Muscle of leg (tissue), 11 donors: ENCODE results near the gene PCSK1N. TPM values are rescaled to one million over a fixed set of nuclear protein-coding genes. Genes with fewer than 3 reads are reported as not detected.
"Not testable (repeated sequence)": the region's sequence is repeated elsewhere in the genome, so short reads cannot be mapped to it uniquely, and the experiment has no call there.

ENCODE experiments used
- DNase-seq: peaks from one replicate; pipeline ENCODE4 v3.0.0; 2013
- H3K27ac ChIP-seq: one replicate; pipeline ENCODE4 v1.5.1; 2013; ENCODE audit warnings: mild to moderate bottlenecking, low read length, control low read depth
- H3K27me3 ChIP-seq: one replicate; pipeline ENCODE4 v1.6.1; 2013; ENCODE audit warnings: low read length; ENCODE audit not compliant: control insufficient read depth, insufficient read depth
- H3K36me3 ChIP-seq: one replicate; pipeline ENCODE4 v1.6.1; 2013; ENCODE audit warnings: low read length; ENCODE audit not compliant: control insufficient read depth, insufficient read depth
- H3K4me1 ChIP-seq: one replicate; pipeline ENCODE4 v1.6.1; 2013; ENCODE audit warnings: low read length; ENCODE audit not compliant: control insufficient read depth, insufficient read depth
- H3K4me3 ChIP-seq: one replicate; pipeline ENCODE4 v1.5.1; 2013; ENCODE audit warnings: low read length, control low read depth
- H3K9me3 ChIP-seq: replicated peaks from 2 replicates; pipeline ENCODE4 v1.6.1; 2013; ENCODE audit warnings: low read depth, low read length; ENCODE audit not compliant: control insufficient read depth
- WGBS: methylation state at CpG from one replicate; pipeline ENCODE4 v1.1.5; 2013; ENCODE audit warnings: missing lambda C conversion rate; ENCODE audit not compliant: insufficient coverage; 5-methylcytosine and 5-hydroxymethylcytosine counted together
- polyA plus RNA-seq, 8 donors: library from polyadenylated mRNA; unstranded; fragments of 120-200 nt; gene quantifications; one replicate each; pipeline versions ENCODE4 v1.2.1 to v1.2.3, GENCODE V29; 2013; ENCODE audit warnings: inconsistent platforms in 1 of 8, low replicate concordance in 1 of 8; ENCODE audit not compliant: insufficient read length in 8 of 8, insufficient read depth in 1 of 8
- total RNA-seq: library from RNA; stranded (reverse); fragments of 120-200 nt; gene quantifications from one replicate; pipeline ENCODE4 v1.2.4, GENCODE V29; 2013

Gene PCSK1N
- total and polyA plus RNA-seq, 9 donors = 0.15 to 5.4 (median 0.26) TPM; not detected in 3

- WGBS = 93% methylated on average over 3 of the region's 8 CpGs
- H3K36me3 ChIP-seq = peaks cover 35% of the 10 kb centered on the region
These were observed 11.3 kb downstream of the PCSK1N start for GRCh38 chrX:48824066-48824465.

GRCh38 chrX:48823053-48823452, 12.4 kb downstream of the PCSK1N start:
- peaks cover 30% of the 10 kb centered on the region for H3K27me3 ChIP-seq
- H3K4me1 ChIP-seq = no peaks in the 10 kb centered on the region
- WGBS = 74% methylated on average over 5 of the region's 6 CpGs
- no peak overlapping the region for H3K27ac ChIP-seq
- DNase-seq = no peak
- H3K36me3 ChIP-seq = peaks cover 42% of the 10 kb centered on the region
- H3K9me3 ChIP-seq = peaks cover 8% of the 10 kb centered on the region
- H3K4me3 ChIP-seq = no peak overlapping the region

More at GRCh38 chrX:48824066-48824465, 11.3 kb downstream of the PCSK1N start:
- H3K27ac ChIP-seq = no peak overlapping the region
- no peak for DNase-seq
- H3K4me3 ChIP-seq = no peak overlapping the region
- peaks cover 31% of the 10 kb centered on the region for H3K27me3 ChIP-seq
- H3K9me3 ChIP-seq = peaks cover 8% of the 10 kb centered on the region
- H3K4me1 ChIP-seq = no peaks in the 10 kb centered on the region

GRCh38 chrX:48819394-48819793, 16.0 kb downstream of the PCSK1N start:
- H3K27ac ChIP-seq, H3K4me1 ChIP-seq, H3K27me3 ChIP-seq, H3K4me3 ChIP-seq, H3K9me3 ChIP-seq, DNase-seq: not testable (repeated sequence)
- 84% methylated on average over 5 of the region's 9 CpGs for WGBS
- peaks cover 58% of the 10 kb centered on the region for H3K36me3 ChIP-seq

DNA sequence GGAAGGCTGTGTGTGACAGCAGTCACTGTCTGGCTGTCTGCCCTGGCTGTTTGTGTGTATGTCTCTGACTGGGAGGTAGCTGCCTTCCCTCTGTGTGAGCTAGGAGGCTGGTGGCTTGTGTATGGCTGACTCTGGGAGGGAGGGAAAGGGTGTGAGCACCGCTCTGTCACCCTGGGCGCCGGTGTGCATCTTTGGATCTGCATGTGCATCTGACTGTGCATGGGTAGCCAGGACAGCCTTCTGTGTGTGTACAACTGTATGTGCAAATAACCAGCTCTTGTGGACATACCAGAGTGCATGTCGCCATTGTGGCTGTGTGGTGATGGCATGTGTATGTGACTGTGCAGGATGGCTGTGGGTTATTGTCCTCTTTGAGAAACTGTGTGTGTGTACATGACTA, 16.5 kb downstream of the PCSK1N start:
- Histone ChIP-seq H3K4me3 (no peak overlapping the region), H3K36me3 (peaks cover 58% of the 10 kb centered on the region), H3K9me3 (no peaks in the 10 kb centered on the region), H3K27me3 (no peaks in the 10 kb centered on the region), H3K27ac (no peak overlapping the region), H3K4me1 (no peaks in the 10 kb centered on the region)
- no peak for DNase-seq
- 97% methylated on average over 4 of the region's 4 CpGs for WGBS

DNA sequence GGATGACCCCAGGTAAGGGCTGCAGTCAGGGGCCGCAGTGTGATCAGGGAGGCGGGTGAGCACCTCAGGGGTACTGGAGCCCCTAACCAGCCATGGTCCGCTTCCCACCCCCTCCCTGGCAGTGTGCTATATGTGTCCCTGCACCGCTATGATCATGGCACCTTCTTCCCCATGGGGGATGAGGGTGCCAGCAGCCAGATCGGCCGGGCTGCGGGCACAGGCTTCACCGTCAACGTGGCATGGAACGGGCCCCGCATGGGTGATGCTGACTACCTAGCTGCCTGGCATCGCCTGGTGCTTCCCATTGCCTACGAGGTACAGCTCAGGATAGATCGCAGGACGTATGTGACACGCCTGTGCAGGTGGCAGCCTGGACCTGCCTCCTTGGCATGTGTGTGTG, 17.3 kb downstream of the PCSK1N start:
- DNase-seq = no peak
- H3K9me3 ChIP-seq = no peaks in the 10 kb centered on the region
- no peak overlapping the region for H3K4me3 ChIP-seq
- 92% methylated on average over 15 of the region's 16 CpGs for WGBS
- peaks cover 57% of the 10 kb centered on the region for H3K36me3 ChIP-seq
- H3K27me3 ChIP-seq = no peaks in the 10 kb centered on the region
- H3K4me1 ChIP-seq = no peaks in the 10 kb centered on the region
- no peak overlapping the region for H3K27ac ChIP-seq

DNA sequence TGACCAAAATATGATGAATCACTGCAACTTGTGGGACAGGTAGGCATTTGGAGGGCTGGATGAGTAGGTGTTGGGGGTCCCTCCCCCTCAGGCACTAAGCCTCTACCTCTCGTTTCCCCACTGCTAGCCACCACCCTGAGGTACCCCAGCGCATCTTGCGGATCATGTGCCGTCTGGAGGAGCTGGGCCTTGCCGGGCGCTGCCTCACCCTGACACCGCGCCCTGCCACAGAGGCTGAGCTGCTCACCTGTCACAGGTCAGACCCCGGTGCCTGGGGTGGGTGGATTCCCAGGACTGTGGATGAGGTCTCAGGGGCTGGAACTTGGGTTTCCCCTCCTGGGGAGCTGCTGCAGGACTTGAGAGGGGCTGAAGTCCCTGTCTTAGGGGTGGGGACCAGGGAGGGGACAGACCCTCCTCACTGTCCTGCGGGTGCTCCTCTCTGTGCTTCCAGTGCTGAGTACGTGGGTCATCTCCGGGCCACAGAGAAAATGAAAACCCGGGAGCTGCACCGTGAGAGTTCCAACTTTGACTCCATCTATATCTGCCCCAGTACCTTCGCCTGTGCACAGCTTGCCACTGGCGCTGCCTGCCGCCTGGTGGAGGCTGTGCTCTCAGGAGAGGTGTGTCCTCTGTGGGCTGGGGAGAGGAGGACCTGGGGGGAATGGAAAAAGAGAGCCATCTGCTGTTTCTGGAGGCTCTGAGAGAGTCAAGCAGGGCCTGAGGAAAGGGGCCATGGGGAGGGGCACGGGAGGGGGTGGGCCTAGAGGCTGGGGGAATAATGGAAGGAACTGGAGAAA, 19.2 kb downstream of the PCSK1N start:
- no peak overlapping the region for H3K4me3 ChIP-seq
- H3K36me3 ChIP-seq = peaks cover 47% of the 10 kb centered on the region
- no peaks in the 10 kb centered on the region for H3K9me3 ChIP-seq
- no peaks in the 10 kb centered on the region for H3K4me1 ChIP-seq
- no peak for DNase-seq
- WGBS = 94% methylated on average over 14 of the region's 18 CpGs
- no peak overlapping the region for H3K27ac ChIP-seq
- H3K27me3 ChIP-seq = no peaks in the 10 kb centered on the region

- Histone ChIP-seq H3K4me1 (no peaks in the 10 kb centered on the region), H3K36me3 (peaks cover 44% of the 10 kb centered on the region), H3K27me3 (no peaks in the 10 kb centered on the region), H3K4me3 (no peak overlapping the region), H3K27ac (no peak overlapping the region), H3K9me3 (no peaks in the 10 kb centered on the region)
- DNase-seq = no peak
- whole genome bisulfite sequencing = 84% methylated on average over 6 of the region's 8 CpGs
These were observed 20.1 kb downstream of the PCSK1N start for GRCh38 chrX:48815266-48815665.

DNA sequence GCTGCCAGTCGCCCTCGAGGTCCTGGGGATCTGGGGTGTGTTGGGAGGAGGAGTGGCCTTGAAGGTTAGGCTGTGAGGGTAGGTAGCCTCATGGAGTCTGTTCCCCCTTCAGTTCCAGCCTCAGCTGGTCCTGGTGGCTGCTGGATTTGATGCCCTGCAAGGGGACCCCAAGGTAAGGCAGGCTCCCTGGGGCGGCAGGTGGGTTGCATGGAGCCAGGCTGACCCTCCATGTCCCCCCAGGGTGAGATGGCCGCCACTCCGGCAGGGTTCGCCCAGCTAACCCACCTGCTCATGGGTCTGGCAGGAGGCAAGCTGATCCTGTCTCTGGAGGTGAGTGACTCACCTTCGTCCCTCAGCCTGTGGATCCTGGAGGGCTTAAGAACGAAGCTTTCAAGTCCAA, 20.7 kb downstream of the PCSK1N start:
- no peak for DNase-seq
- no peaks in the 10 kb centered on the region for H3K4me1 ChIP-seq
- no peaks in the 10 kb centered on the region for H3K9me3 ChIP-seq
- H3K36me3 ChIP-seq = peaks cover 39% of the 10 kb centered on the region
- no peak overlapping the region for H3K27ac ChIP-seq
- 90% methylated on average over 8 of the region's 8 CpGs for WGBS
- H3K4me3 ChIP-seq = no peak overlapping the region
- H3K27me3 ChIP-seq = no peaks in the 10 kb centered on the region

- WGBS = 91% methylated on average over 1 of the region's 8 CpGs
- H3K27ac ChIP-seq = no peak overlapping the region
- H3K4me3 ChIP-seq = no peak overlapping the region
- no peaks in the 10 kb centered on the region for H3K27me3 ChIP-seq
- peak; percentile 10 for DNase-seq
- no peaks in the 10 kb centered on the region for H3K4me1 ChIP-seq
- H3K9me3 ChIP-seq = no peaks in the 10 kb centered on the region
- peaks cover 38% of the 10 kb centered on the region for H3K36me3 ChIP-seq
These were observed 21.8 kb downstream of the PCSK1N start for GRCh38 chrX:48813644-48814043.

DNA sequence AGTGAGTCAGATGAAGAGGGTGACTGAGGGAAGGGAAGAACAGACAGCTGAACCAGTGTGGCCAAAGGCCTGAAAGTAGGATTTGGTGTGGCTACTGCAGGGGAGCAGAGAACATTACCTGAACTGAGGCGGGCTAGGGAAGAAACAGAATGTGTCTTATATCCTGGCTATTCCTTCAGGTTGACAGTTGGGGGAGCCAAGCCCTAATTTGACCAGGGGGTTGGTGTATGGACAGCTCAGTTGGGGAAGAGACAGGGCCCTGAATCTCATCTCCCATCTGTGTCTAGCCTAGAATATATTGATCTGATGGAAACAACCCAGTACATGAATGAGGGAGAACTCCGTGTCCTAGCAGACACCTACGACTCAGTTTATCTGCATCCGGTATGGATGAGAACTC, 29.3 kb downstream of the PCSK1N start:
- whole genome bisulfite sequencing = 71% methylated on average over 1 of the region's 4 CpGs
- H3K36me3 ChIP-seq = peaks cover 21% of the 10 kb centered on the region
- no peak overlapping the region for H3K27ac ChIP-seq
- no peak overlapping the region for H3K4me3 ChIP-seq
- DNase-seq = no peak
- H3K9me3 ChIP-seq = no peaks in the 10 kb centered on the region
- peaks cover 7% of the 10 kb centered on the region for H3K4me1 ChIP-seq
- no peaks in the 10 kb centered on the region for H3K27me3 ChIP-seq

- Histone ChIP-seq H3K4me3 (peak overlapping the region; percentile 74), H3K4me1 (peaks cover 11% of the 10 kb centered on the region), H3K9me3 (no peaks in the 10 kb centered on the region), H3K27me3 (no peaks in the 10 kb centered on the region), H3K27ac (peak overlapping the region; percentile 100), H3K36me3 (peaks cover 21% of the 10 kb centered on the region)
- 52% methylated on average over 4 of the region's 4 CpGs for WGBS
- peak; percentile 10 for DNase-seq
These were observed 32.6 kb downstream of the PCSK1N start for GRCh38 chrX:48802905-48803200.
